K562 (cell line): ENCODE data around the gene LRP1. TPM values are rescaled to one million over a fixed set of nuclear protein-coding genes. Genes with fewer than 3 reads are reported as not detected.

Source experiments
- CBX5 ChIP-seq: IDR thresholded peaks from 2 replicates; pipeline ENCODE4 v1.6.1; 2014; ENCODE audit warnings: low read depth, borderline replicate concordance
- OTX1 ChIP-seq: fragments of 450-650 bp; formaldehyde crosslinking; IDR thresholded peaks from 2 replicates; pipeline ENCODE4 v1.4.0; 2022; ENCODE audit warnings: mild to moderate bottlenecking
- RNF2 ChIP-seq: sonication (generic); IDR thresholded peaks from 2 replicates; pipeline ENCODE4 v1.6.1; 2016
- ZNF165 ChIP-seq: fragments of 250-450 bp; sonication (Bioruptor Pico); IDR thresholded peaks from 2 replicates; pipeline ENCODE4 v1.4.0; 2020; ENCODE audit warnings: borderline replicate concordance
- ZNF175 ChIP-seq: fragments of 200-800 bp; sonication (Bioruptor generic); IDR thresholded peaks from 2 replicates; pipeline ENCODE4 v1.6.1; 2016; ENCODE audit warnings: low read depth, mild to moderate bottlenecking, missing genetic modification characterization, missing compliant biosample characterization
- ZNF445 ChIP-seq: fragments of 250-450 bp; sonication (Bioruptor Pico); IDR thresholded peaks from 2 replicates; pipeline ENCODE4 v1.4.0; 2020; ENCODE audit warnings: low read depth, mild to moderate bottlenecking, moderate library complexity
- polyA plus RNA-seq, 8 experiments: library from polyadenylated mRNA; depleted of rRNA in 4 of 8; stranded (reverse) in 5 of 8; unstranded in 3 of 8; fragments of >200 nt; fragmentation: Nextera tagmentation in 2 of 8; fragmentation: Illumina TruSeq in 1 of 8; extraction: Ambion mirVana in 2 of 8; extraction: Trizol in 1 of 8; gene quantifications; 2 replicates each; pipeline versions ENCODE4 v1.2.1 to v1.2.3, GENCODE V29; 2011 to 2014; ENCODE audit warnings: inconsistent platforms in 1 of 8, missing spikeins in 1 of 8
- total RNA-seq, 7 experiments: library from RNA; depleted of rRNA in 6 of 7; stranded (reverse); fragments of >200 nt in 6 of 7; fragmentation: Illumina TruSeq in 2 of 7; extraction: Trizol in 2 of 7; gene quantifications; 2 replicates each; pipeline versions ENCODE4 v1.2.1 to v1.2.3, GENCODE V29; 2011 to 2021; ENCODE audit warnings: low replicate concordance in 1 of 7
- TF ChIP-seq, protein P1 (sequence below): sonication (generic); formaldehyde crosslinking; IDR thresholded peaks from 2 replicates; pipeline ENCODE4 v1.8.0; 2022; ENCODE audit warnings: mild to moderate bottlenecking, missing genetic modification reagents
- TF ChIP-seq, protein P2 (sequence below): fragments of 450-650 bp; formaldehyde crosslinking; conservative IDR thresholded peaks from 2 replicates; pipeline ENCODE4 v1.4.0; 2022; ENCODE audit warnings: mild to moderate bottlenecking, missing genetic modification characterization
- TF ChIP-seq, protein P3 (sequence below), 2 experiments: fragments of 450-650 bp; formaldehyde crosslinking in 1 of 2; IDR thresholded peaks; 2 replicates each; pipeline versions ENCODE4 v1.4.0 to v1.6.1; 2014 to 2020; ENCODE audit warnings: mild to moderate bottlenecking in 2 of 2, borderline replicate concordance in 1 of 2, low read depth in 1 of 2
- TF ChIP-seq, protein P4 (sequence below), 2 experiments: fragments of 450-650 bp; conservative IDR thresholded peaks; 2 replicates each; pipeline ENCODE4 v1.6.1; 2017; ENCODE audit warnings: mild to moderate bottlenecking in 2 of 2, moderate library complexity in 2 of 2
- TF ChIP-seq, protein P5 (sequence below): fragments of 150-350 bp; conservative IDR thresholded peaks from 2 replicates; pipeline ENCODE4 v1.6.1; 2014; ENCODE audit warnings: low read length

LRP1 gene
- total and polyA plus RNA-seq, 9 of the 15 experiments (the other 6 are each of a cell fraction or from before 2014, with no cell fraction given), result 0.04 to 0.64 (median 0.19) TPM; not detected in 2

DNA sequence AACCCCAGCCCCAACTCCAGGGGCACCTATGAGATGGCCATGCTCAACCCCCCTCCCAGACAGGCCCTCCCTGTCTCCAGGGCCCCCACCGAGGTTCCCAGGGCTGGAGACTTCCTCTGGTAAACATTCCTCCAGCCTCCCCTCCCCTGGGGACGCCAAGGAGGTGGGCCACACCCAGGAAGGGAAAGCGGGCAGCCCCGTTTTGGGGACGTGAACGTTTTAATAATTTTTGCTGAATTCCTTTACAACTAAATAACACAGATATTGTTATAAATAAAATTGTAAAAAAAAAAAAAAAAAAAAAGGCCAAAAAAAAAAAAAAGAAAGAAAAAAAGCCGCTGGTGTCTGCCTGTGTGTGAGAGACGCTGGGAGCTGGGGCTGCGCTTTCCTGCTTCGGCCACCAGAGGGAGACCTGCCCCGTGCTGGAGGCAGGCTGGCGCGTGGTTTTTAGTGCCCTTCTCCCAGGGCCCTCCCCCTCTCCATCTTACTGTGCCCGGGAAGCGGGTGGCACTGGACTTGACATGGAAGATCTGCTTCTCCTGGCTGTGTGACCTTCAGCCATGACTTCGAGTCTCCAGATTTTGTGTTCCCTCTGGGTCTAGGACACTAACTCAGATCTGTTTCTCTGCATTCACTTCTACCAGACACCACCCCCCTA is 84.9 kb downstream of the LRP1 start (continued):
- TF ChIP-seq, protein P1, sequence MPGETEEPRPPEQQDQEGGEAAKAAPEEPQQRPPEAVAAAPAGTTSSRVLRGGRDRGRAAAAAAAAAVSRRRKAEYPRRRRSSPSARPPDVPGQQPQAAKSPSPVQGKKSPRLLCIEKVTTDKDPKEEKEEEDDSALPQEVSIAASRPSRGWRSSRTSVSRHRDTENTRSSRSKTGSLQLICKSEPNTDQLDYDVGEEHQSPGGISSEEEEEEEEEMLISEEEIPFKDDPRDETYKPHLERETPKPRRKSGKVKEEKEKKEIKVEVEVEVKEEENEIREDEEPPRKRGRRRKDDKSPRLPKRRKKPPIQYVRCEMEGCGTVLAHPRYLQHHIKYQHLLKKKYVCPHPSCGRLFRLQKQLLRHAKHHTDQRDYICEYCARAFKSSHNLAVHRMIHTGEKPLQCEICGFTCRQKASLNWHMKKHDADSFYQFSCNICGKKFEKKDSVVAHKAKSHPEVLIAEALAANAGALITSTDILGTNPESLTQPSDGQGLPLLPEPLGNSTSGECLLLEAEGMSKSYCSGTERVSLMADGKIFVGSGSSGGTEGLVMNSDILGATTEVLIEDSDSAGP, result no peak
- TF ChIP-seq ZNF175 (CRISPR knock-in tag) (no peak), RNF2 (no peak), ZNF445 (no peak), CBX5 (no peak), ZNF165 (CRISPR knock-in tag) (no peak), OTX1 (CRISPR knock-in tag) (no peak)
- TF ChIP-seq, protein P2, sequence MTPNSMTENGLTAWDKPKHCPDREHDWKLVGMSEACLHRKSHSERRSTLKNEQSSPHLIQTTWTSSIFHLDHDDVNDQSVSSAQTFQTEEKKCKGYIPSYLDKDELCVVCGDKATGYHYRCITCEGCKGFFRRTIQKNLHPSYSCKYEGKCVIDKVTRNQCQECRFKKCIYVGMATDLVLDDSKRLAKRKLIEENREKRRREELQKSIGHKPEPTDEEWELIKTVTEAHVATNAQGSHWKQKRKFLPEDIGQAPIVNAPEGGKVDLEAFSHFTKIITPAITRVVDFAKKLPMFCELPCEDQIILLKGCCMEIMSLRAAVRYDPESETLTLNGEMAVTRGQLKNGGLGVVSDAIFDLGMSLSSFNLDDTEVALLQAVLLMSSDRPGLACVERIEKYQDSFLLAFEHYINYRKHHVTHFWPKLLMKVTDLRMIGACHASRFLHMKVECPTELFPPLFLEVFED (CRISPR knock-in tag), result no peak
- TF ChIP-seq, protein P3, sequence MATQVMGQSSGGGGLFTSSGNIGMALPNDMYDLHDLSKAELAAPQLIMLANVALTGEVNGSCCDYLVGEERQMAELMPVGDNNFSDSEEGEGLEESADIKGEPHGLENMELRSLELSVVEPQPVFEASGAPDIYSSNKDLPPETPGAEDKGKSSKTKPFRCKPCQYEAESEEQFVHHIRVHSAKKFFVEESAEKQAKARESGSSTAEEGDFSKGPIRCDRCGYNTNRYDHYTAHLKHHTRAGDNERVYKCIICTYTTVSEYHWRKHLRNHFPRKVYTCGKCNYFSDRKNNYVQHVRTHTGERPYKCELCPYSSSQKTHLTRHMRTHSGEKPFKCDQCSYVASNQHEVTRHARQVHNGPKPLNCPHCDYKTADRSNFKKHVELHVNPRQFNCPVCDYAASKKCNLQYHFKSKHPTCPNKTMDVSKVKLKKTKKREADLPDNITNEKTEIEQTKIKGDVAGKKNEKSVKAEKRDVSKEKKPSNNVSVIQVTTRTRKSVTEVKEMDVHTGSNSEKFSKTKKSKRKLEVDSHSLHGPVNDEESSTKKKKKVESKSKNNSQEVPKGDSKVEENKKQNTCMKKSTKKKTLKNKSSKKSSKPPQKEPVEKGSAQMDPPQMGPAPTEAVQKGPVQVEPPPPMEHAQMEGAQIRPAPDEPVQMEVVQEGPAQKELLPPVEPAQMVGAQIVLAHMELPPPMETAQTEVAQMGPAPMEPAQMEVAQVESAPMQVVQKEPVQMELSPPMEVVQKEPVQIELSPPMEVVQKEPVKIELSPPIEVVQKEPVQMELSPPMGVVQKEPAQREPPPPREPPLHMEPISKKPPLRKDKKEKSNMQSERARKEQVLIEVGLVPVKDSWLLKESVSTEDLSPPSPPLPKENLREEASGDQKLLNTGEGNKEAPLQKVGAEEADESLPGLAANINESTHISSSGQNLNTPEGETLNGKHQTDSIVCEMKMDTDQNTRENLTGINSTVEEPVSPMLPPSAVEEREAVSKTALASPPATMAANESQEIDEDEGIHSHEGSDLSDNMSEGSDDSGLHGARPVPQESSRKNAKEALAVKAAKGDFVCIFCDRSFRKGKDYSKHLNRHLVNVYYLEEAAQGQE (IDR thresholded peaks at IDR 0.05; ENCODE audit: borderline replicate concordance), result peak; percentile 78
- TF ChIP-seq, protein P3 (CRISPR knock-in tag; IDR thresholded peaks at IDR 0.05; ENCODE audit: low read depth), result no peak
- TF ChIP-seq, protein P4, sequence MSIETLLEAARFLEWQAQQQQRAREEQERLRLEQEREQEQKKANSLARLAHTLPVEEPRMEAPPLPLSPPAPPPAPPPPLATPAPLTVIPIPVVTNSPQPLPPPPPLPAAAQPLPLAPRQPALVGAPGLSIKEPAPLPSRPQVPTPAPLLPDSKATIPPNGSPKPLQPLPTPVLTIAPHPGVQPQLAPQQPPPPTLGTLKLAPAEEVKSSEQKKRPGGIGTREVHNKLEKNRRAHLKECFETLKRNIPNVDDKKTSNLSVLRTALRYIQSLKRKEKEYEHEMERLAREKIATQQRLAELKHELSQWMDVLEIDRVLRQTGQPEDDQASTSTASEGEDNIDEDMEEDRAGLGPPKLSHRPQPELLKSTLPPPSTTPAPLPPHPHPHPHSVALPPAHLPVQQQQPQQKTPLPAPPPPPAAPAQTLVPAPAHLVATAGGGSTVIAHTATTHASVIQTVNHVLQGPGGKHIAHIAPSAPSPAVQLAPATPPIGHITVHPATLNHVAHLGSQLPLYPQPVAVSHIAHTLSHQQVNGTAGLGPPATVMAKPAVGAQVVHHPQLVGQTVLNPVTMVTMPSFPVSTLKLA (conservative IDR thresholded peaks at IDR 0.05), result peak in 1 of 2 experiments; percentile 74; a peak in 2 of 4 replicates
- TF ChIP-seq, protein P5, sequence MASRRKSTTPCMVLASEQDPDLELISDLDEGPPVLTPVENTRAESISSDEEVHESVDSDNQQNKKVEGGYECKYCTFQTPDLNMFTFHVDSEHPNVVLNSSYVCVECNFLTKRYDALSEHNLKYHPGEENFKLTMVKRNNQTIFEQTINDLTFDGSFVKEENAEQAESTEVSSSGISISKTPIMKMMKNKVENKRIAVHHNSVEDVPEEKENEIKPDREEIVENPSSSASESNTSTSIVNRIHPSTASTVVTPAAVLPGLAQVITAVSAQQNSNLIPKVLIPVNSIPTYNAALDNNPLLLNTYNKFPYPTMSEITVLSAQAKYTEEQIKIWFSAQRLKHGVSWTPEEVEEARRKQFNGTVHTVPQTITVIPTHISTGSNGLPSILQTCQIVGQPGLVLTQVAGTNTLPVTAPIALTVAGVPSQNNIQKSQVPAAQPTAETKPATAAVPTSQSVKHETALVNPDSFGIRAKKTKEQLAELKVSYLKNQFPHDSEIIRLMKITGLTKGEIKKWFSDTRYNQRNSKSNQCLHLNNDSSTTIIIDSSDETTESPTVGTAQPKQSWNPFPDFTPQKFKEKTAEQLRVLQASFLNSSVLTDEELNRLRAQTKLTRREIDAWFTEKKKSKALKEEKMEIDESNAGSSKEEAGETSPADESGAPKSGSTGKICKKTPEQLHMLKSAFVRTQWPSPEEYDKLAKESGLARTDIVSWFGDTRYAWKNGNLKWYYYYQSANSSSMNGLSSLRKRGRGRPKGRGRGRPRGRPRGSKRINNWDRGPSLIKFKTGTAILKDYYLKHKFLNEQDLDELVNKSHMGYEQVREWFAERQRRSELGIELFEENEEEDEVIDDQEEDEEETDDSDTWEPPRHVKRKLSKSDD, result no peak
